Measurements from ENCODE around the gene MAPRE2.

- no peak for TF ChIP-seq CTCF (IDR thresholded peaks at IDR 0.05; ENCODE audit: low read length)
- no peak for TF ChIP-seq EZH2 (IDR thresholded peaks at IDR 0.05; ENCODE audit: borderline replicate concordance, low read length)
These were observed 41.4 kb upstream of the MAPRE2 start for GRCh38 chr18:34999756-35000289.

Measured in OCI-LY1 (cell line).